Adrenal gland (tissue), 5 donors: ENCODE data around the gene BOC.

ENCODE experiments used
- CTCF ChIP-seq, 6 experiments: fragments of 450-650 bp in 4 of 6; fragments of 200-600 bp in 2 of 6; sonication (generic) in 1 of 6; IDR thresholded peaks; 1 replicate in 5 of 6; 2 replicates in 1 of 6; pipeline versions ENCODE4 v1.5.1 to v1.8.0; 2016 to 2021; ENCODE audit warnings: antibody characterized with exemption in 6 of 6, mild to moderate bottlenecking in 2 of 6, moderate library complexity in 1 of 6
- POLR2A ChIP-seq, 2 donors: fragments of 450-650 bp; IDR thresholded peaks; one replicate each; pipeline ENCODE4 v1.6.1; 2017; ENCODE audit warnings: antibody characterized with exemption in 2 of 2, mild to moderate bottlenecking in 2 of 2, moderate library complexity in 1 of 2
- donor health status: DM: no; HTN: no; CAD: no.

DNA sequence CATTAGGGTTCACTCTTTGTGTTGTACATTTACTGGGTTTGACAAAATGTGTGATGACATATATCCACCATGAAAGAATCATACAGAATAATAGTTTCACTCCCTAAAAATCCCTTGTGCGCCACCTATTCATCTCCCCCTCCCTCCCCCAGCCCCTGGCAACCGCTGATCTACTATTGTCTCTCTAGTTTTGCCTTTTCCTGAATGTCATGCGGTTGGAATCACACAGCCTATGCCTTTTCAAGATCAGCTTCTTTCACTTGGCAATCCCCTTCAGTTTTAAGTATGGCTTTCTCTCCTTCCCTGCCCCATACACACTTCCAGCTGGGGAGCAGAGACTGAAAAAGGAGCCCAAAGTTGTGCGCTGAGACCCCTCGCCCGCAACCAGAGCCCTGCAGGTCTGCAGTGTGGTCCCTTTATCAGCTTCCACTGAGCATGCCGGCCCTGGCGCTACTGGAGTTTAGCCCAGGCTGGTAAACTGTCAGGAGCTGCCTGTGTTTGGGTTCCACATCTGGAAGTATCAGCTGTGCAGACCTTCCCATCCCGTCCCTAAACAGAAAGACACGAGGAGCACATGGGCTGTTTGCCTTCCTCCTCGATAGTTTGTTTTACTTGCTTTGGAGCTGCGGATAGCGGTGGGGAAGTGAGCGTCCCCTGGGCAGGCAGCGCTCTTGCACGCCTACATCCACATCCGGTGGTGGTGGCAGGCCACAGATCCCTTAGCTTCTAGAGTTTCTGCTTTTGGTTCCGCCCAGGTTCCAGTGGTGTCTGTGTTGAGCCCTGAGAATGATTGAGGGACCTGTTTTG, 12.3 kb downstream of the BOC start:
- no peak for TF ChIP-seq CTCF (IDR thresholded peaks at IDR 0.05)
- TF ChIP-seq POLR2A (IDR thresholded peaks at IDR 0.05), result no peak
